Activated CD4-positive, CD25-positive, alpha-beta regulatory T cell treated with anti-CD3 and anti-CD28 coated beads, Interleukin-2, amount 50 U/mL, for 72 hours (primary cell): ENCODE measurements around the gene ZNF835.
"Not testable (repeated sequence)": the region's sequence is repeated elsewhere in the genome, so short reads cannot be mapped to it uniquely, and the experiment has no call there.

ENCODE experiments used
- DNase-seq: peaks from one replicate; pipeline ENCODE4 v3.0.0; 2021

ZNF835 gene

DNA sequence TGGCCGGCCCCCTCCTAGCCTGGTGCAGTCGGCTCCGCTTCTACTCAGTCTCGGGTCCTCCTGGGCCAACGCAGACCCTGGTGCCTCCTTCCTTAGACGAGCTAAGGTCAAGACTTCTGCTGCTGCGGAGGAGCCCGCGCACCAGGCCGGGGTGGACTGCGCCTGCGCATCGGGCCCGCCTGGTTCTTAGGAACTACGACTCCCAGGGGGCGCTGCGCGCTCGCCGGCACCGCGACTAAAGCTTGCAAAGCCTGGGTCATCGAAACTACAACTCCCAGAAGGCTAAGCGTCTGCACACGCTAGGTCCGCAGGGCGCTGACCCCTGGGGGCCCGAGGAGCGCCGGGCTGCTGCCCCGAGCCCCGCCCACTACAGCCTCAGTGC, at the start of gene ZNF835:
Gene ZNF835, minus strand, starts transcription at position 145 of the 382 bp plus-strand sequence. CDS start 6,559 bp downstream, outside the sequence.
- peak; percentile 77 for DNase-seq

DNA sequence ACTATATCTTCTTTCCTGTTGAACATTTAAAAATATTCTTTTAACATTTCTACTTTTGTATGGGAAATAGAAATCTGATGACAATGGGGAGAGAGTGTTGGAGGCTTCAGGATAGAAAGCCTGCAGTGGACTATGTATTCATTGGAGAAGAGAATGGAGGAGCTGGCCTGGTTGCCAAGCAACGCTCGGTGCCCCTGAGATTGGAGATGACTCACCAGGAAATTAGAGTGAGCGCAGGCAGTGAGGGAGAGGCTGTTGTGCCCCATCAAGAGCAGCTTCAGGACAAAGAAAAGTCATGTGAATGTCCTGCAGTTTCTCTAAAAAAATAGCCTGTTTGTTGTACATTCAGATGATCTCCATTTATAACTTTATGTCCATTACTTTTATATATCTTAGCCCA, 48.7 kb upstream of the ZNF835 start:
- no peak for DNase-seq

DNA sequence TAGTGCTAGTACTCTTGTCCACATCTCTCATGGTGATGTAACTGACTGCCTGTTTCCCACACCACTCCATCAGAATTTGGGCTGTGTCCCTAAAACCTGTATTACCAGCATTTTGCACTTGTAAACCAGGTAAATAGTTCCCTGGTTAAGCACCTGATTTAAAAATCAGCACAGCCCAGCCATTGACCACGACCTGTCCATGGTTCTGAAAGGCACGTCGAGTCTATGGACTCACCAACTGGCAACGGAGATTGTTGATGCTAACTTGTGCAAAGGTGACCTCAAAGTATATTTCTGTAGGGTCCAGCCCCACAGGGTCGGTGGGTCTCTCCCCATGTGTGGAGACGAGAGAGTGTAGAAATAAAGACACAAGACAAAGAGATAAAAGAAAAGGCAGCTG, 46.7 kb upstream of the ZNF835 start:
- no peak for DNase-seq

DNA sequence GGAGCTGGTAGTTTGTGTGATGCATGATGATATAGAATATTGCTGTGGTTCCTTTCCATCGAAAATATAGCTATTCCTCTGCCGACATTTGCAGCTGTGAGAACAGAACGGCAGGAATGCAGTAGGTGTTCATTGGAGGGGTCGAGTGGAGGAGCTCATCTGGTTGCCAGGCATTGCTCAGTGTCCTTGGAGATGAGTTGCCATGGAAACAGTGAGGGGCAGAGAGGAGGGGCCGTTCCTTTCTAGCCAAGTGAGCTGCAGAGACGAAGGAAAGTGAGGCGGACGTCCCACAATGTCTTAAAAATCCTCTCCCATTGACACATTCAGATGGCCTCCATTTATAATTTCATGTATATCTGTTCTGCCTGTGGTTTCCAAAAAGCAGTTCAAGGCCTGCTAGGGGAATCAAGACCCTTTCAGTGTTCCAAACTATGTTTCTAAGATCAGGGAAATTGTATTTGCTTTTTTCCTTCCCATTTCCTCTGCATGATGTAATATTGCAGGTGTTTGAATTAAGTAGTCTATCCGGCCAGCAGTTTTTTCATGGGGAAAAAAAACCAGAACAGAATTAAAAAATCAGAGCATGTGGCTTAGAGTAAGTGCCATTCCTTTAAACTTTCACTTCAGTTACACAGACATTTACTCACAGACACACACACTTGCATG, 41.2 kb upstream of the ZNF835 start:
- no peak for DNase-seq

DNA sequence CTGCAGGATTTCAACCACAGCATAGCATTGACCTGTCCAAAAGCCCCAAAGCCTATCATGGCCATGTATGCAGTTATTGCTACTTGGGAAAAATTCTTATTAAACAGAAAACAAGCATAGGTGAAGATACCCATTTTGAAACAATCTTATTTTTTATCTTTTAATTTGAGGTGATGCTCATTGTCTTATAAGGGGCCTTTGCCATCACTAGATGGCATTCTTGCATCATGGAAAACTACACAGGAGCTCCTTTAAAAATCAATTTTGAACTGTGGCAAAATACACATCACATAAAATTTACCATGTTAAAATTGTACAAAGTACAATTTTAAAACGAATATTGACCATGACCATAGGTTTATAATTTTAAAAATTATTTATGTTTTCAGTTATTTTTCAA, 38.9 kb upstream of the ZNF835 start:
- no peak for DNase-seq

DNA sequence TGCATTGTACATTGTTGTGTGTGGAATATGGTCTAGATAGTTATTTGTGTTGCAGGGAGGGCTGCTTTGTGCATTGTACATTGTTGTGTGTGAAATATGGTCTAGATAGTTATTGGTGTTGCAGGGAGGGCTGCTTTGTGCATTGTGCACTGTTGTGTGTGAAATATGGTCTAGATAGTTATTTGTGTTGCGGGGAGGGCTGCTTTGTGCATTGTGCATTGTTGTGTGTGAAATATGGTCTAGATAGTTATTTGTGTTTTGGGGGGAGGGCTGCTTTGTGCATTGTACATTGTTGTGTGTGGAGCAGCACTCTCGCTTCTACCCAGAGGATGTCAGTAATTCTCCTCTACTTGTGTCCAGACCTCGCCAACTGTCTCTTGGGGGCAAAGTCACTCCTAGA, 36.3 kb upstream of the ZNF835 start:
- no peak for DNase-seq

DNA sequence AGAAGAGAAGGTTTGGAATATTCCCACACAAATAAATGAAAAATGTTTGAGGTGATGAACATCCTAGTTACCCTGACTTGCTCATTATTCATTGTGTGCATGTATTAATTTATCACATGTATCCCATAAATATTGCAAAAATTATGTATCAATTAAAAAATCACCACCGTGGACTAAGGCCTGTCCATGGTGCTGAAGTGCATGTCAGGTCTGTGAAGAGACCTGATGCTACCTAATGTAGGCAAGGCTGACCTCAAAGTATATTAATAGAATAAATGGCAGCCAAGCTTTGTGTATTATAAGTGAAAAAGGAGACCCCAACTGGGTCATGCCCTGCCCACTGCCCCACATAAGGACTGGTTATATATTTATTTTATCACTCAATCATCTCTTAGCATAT, 34.4 kb upstream of the ZNF835 start:
- no peak for DNase-seq

DNA sequence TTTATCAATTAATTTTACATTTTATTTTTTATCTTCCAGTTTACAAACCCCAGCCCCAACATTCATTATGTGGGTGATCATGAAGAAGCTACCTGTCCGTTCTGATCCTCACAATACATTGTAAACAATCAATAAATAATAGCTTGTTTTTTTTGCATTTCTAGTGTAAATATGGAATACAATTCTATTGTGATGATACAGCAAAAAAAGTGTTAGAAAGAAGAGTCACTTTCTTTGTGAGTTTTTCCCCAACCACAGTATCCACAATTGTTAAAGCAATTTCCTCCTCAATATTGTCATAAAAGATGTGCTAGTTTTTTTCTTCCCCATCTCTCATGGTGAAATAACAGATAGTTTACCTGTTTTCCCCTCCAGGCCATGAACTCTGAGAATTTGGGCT, 30.3 kb upstream of the ZNF835 start:
- DNase-seq: no peak

DNA sequence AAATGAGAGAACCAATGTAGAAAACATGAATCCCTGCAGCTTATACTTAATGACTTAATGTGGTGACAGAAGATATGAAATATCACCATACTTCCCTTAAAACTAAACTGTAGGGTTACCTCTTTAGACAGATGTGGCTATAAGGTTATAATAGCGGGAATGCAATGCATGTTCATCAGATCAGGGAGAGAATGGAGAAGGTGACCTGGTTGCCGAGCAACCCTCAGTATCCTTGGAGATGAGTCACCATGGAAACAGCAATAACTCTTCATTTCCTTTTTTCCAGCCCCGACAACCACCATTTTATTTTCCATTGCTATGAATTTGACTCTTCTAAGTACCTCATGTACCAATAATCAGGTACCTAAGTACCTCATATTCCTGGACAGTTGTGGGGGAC, 28.0 kb upstream of the ZNF835 start:
- no peak for DNase-seq

DNA sequence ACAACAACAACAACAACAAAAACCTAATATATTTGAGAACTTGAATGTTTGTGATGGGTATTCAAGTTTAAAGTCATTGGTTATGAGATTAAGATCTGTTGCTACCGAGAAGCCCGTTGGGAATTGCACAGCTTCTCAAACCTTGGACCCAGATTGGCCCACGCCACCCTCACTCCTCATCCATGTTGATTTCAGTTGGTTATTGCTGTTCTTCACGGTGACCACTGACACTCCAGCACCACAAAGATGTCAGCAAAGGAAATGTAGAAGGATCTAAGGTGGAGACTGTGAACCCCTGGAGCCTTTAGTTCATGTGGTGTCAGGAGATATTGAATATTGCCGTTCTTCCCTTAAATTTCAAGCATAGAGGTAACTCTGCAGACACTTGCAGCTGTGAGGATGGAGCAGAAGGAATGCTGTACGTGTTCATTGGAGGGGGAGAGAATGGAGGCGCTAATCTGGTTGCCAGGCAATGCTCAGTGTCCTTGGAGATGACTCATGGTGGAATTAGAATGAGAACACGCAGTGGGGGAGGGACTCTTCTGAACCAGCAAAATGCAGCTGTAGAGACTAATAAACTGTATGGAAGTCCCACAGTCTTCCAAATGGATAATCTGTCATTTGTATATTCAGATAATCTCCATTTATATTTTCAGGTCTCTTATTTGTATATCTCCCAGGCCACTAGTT, 20.8 kb upstream of the ZNF835 start:
- DNase-seq: no peak

DNA sequence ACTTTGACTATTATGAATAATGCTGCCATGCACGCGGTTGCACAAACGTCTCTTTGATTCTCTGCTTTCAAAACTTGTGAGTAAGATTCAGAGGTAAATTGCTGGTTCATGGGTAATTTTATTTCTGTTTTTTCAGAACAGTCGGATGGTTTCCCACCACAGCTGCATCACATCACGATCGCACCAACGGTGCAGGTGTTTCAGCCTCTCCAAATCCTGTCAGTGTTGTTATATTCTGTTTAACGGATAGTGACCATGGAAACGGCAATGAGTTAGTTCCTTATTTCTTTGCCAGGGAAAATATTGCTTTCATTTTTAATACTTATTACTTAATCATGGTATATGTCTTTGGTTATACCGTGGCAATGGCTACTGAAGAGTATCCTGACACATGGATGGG, 19.1 kb upstream of the ZNF835 start:
- DNase-seq: no peak

DNA sequence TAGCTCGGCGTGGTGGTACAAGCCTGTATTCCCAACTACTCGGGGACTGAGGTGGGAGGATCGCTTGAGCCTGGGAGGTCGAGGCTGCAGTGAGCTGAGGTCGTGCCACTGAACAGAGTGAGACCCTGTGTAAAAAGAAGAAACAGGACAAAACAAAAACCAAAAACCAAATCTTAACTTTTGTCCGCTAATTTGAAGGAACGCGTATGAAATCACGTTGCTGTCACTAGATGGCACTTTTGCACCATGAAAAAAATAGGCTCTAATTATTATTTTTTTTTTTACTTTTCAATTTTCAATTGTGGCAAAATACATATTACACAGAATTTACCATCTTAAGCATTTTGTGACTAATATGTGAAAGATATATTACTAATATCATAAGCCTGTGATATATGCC, 17.6 kb upstream of the ZNF835 start:
- DNase-seq: no peak

DNA sequence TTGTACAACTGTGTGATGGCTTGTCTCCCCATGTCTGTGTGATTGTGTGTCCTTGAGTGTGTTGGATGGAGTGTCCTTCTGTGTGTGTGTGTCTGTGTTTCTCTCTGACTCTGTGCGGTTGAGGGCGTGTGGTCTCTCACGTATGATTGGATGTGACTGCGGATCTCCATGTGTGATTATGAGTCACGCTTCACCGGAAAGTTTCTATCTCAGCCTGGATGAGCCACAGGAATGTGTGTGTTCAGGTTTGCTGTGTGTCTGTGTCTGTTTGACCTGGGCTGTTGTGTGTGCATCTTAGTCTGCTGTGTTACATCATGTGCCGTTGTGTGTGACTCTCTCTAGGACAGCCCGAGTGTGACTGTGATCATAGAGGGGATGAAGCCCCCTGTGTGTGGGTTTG, 15.5 kb upstream of the ZNF835 start:
- DNase-seq: no peak

DNA sequence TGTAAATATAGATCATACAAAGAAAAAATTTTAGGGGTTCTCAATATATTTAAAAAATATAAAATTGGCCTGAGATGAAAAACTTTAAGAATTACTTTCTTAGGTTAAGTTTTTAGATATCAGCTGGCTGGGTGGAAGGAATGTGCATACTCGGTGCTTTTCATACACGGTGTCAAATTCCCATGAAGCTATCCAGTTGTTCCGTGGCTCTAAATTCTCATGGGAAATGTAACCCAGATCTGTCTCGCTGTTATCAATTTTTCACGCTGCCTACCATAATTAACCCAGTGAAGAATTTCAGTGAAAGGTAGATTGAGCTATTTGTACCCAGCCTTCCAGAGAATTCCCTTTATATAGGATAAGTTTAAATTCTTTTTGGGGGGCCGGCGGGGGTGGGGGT, 11.6 kb upstream of the ZNF835 start:
- DNase-seq: no peak

DNA sequence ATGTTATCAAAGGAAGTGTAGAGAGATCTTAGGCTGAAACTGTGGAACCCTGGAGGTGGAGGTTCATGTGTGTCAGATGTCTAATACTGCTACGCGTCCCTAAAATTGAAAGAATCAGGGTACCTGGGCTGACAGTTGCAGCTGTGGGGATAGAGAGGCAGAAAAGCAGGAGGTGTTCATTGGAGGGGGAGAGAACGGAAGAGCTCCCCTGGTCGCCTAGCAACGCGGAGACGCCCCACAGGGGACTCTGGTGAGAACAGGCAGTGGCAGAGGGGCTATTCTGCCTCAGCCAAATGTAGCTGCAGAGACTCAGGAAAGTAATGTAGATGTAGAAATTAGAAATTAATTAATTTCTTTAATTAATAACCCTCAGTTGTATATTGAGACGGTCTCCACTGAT, 10.1 kb upstream of the ZNF835 start:
- no peak for DNase-seq

DNA sequence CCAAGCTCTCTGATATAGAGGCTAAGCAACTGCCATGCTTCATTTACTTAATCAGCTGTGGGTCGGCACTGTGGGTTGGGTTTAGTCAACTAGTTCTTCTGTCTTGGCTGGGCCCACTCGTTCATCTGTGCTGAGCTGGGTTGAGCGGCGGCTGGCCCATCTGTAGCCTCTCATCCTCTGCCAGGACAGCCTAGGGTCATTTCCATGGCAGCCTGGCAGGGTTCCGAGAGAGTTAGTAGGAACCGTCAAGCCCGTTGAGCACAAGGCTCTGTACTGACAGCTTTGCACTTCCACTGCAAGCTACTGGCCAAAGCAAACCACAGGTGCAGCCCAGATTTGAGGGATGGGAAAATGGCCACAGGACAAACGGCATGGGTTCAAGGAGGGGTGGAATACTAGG, 6.6 kb upstream of the ZNF835 start:
- DNase-seq: no peak

DNA sequence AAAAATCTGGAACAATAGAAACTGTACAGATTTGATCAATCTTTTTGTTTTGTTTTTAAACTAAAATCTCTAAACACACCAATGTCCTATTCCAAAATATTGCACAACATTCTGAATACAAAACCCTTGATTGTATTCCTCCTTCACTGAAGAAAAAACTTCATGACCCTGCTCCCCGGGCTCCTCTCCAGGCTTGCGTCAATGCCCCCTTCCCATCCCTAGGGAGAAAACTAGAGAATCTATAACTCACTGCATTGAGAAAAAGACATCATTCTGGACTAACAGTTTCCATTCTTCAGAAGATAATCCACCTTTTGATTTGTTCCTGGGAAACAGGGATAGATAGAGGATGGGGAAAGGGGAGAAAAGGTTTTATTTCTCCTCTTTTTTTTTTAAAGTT, 1.1 kb upstream of the ZNF835 start:
- not testable (repeated sequence) for DNase-seq

DNA sequence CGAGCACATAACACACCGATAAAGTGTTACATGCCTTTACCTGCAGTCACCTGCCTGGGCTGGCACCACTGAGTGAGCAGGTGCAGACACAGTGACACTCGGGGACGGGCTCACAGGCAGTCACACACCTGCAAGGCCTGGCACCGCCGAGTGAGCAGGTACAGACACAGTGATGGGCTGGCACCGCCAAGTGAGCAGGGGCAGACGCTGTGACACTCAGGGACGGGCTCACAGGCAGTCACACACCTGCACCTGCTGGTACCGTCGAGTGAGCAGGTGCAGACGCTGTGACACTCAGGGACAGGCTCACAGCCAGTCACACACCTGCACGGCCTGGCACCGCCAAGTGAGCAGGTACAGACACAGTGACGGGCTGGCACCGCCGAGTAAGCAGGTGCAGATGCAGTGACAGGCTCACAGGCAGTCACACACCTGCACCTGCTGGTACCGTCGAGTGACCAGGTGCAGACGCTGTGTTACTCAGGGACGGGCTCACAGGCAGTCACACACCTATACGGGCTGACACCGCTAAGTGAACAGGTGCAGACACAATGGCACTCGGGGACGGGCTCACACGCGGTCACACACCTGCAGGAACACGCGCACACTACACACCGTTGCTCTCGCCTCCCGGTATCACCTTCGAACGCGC, 470 bp downstream of the ZNF835 start:
- no peak for DNase-seq

DNA sequence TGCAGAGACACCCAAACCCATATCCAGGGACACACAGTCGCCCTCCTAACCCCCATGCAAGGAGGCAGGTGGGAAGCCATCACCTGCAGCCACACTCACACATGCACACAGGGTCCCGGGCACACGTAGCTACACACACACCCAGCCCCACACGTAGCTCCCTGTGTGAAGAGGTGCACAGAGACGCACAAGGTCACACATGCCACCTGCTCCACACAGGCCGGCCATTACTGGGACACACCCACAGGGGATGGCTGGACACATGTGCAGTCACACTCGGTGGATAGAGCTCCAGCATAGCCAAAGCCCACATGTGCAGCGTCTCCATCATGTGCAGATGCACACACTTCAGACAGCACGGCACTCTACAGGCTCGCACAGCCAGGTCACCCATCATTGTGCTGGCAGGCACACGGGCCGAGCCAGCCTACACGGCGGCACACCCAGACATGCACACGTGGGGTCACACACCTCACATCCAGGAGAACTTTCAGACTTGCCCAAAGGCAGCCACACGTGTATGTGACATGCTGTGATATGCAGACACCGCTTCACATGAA, 1.1 kb downstream of the ZNF835 start:
- no peak for DNase-seq

DNA sequence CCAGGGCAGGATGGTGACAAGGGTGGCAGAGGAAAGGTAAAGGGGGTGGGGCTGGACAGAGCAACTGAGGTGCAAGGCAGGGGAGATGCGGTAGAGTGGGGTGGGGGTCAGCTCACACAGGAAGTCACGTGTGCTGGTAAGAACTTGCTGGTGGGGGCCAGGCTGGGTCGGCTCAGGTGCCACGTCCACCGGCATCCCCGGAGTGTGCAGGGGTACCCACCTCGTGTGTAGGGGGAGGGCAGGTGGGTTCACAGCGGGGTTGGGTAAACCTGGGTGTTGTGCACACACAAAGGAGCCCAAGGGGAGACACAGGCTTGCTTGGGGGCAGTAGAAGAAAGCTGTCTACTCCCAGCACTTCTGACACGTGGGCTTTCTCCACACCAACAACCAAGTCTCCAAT, 2.9 kb downstream of the ZNF835 start:
- no peak for DNase-seq

DNA sequence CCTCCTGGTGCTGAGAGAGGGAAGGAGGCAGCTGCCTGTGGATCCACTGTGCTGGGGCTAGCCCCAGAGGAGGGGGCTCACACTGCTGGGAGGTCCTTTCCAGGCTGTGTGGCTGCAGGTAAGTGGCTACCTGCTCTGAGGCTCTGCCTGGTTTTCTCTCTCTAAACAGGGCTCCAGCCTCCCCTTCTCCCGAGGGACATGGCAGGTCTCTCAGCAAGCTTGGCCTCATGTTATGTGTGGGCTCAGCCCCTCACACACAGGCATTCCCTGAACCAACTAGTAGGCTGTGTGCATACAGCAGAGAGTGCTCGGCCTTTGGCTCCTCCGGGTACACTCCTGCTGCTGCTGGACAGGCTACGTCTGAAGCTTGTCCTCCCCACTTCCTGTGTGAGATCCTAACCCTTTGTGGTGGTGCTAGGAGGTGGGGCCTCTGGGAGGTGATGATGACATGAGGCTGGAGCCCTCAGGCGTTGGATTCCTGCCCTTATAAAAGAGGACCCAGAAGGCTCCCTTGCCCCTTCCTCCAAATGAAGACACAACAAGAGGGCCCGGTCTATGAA, 4.2 kb downstream of the ZNF835 start:
- DNase-seq: no peak

DNA sequence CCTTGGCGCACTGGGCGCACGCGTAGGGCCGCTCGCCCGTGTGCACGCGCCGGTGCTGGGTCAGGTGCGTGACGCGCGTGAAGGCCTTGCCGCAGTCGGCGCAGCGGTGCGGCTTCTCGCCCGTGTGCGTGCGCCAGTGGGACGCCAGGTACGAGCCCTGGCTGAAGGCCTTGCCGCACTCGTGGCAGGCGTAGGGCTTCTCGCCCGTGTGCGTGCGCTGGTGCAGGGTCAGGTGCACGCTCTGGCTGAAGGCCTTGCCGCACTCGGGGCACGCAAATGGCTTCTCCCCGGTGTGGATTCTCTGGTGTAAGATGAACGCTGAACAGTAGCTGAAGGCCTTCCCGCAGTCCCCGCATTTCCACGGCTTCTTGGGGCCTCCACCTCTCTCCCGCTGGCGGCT, 7.0 kb downstream of the ZNF835 start:
- DNase-seq: no peak

DNA sequence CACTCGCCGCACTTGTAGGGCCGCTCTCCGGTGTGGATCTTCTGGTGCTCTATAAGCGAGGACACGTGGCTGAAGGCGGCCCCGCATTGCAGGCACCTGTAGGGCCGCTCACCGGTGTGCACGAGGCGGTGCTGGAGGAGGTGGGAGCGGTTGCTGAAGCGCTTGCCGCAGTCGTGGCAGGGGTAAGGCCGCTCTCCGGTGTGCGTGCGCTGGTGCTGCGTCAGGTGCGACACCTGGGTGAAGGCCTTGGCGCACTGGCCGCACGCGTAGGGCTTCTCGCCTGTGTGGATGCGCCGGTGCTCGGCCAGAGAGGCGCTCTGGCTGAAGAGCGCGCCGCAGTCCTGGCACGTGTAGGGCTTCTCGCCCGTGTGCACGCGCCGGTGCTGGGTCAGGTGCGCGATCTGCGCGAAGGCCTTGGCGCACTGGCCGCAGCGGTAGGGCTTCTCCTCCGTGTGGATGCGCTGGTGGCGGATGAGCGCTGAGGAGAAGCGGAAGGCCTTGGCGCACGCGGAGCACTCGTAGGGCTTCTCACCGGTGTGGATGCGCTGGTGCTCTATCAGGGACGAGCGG, 7.5 kb downstream of the ZNF835 start:
- no peak for DNase-seq

DNA sequence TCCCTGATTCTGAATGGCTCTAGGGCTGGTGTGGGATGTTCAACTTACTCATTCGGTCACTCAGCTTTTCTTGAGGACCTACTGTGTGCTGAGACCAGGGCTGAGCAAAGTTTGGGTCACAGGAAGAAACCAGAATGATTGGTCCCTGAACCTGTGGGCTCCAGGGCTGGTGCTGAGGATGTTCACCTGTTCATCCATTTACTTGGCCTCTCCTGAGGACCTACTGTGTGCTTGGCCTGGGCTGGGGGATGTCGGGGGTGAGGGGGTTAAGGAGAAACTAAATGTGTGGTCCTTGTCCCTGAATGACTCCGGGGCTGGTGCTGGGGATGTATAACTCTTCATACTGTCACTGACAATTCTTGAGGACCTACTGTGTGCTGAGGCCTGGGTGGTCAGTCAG, 10.3 kb downstream of the ZNF835 start:
- DNase-seq: no peak
